Activated CD8-positive, alpha-beta memory T cell treated with anti-CD3 and anti-CD28 coated beads, Interleukin-2, amount 50 U/mL, for 1 hour (primary cell): ENCODE data around the gene KCNK10.
"Not testable (repeated sequence)": the region's sequence is repeated elsewhere in the genome, so short reads cannot be mapped to it uniquely, and the experiment has no call there.

ENCODE experiments used
- DNase-seq: peaks from one replicate; pipeline ENCODE4 v3.0.0-alpha.2; 2020; ENCODE audit errors: extremely low read depth

KCNK10 gene

DNA sequence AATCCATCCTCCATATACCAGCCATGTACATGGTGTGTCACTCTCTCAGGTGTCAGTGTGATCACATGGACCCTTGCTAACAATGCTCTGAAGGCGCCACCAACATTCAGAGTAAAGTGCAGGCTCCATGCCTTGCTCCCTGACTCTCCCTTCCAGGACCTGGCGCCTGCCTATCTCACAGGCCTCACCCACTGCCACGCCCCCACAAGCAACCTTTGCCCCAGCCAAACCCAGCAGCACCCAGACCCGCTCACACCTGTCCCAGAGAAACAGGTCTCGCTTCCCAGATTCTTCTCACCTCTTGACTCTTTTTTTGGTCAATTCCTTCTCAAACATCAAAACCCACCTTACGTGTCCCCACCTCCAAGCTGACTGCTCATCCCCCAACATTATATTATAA is 52.3 kb downstream of the KCNK10 start:
- no peak for DNase-seq

DNA sequence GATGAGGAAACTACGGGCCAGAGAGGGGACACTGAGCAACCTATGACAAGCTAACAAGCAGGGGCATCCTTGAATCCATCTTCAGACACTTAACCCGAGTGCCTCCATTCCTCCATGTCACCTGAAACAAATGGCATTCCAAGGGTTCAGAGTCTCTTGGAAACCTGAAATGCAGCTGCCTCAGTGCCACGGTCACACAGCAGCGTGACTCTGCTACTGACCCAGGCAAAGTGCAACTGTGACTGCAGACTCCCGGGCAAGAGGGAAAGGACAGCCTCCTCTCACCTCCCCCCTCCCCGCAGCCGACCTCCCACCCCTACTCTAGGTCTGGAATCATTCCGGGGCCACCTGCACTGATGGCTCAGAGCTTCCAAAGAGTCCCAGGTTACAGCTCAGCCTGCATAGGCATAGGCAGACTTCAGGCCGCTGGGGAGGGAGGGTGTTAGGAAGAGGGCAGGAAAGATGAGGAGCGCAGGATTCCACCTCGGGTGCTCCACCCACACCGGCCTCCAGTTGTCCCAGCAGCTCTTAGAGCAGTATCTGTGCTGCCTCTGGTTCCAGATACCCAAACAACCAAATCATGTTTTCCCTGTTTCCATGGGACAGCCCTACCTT is 53.2 kb downstream of the KCNK10 start:
- no peak for DNase-seq

DNA sequence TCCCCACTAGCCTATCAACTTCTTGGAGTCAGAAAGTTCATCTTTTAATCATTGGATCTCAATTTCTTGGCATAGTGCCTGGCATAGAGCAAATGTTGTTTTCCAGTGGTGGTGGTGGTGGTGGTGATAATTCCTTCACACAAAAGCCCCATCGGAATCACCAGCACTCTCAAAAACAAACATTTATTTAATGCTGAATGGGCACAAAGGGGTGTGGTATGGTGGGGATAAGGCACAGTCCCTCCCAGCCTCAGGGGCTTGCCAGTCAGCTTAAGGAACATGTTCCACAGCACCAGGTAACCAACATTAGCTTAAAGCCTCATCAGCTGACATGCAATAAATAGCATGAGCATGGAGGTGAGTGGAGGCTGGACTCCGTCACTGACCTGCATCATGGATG is 56.6 kb downstream of the KCNK10 start:
- no peak for DNase-seq

DNA sequence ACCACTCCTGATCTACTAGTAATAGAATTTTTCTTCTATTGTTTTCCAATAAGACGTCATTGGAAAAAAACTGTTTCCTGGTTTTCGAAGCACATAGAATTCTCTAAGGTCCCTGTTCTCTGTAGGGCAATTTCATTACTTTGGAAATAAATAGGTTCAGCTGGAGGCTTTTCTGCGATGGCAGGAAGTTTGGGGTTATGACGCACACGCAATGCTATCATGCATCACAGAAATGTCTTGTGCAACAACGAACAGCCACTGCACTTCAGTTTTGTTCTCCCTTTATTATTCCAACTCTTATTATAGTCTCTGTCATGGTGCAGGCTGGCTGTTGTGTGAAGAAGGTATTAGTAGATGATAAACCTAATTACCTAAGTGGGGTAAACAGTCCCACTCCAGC is 59.0 kb downstream of the KCNK10 start:
- DNase-seq, result no peak

DNA sequence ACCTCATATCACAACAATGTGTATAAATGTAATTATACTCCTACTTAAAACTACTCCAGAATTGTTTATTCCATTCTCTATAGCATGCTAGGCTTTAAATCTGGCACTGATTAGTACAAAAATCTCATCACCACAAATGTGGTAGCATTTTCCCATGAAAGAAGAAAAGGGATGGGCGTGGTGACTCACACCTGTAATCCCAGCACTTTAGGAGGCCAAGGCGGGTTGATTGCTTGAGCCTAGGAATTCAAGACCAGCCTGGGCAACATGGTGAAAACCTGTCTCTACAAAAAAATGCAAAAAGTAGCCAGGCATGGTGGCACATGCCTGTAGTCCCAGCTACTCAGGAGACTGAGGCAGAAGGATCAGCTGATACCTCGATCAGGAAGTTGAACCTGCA is 61.8 kb downstream of the KCNK10 start:
- not testable (repeated sequence) for DNase-seq

DNA sequence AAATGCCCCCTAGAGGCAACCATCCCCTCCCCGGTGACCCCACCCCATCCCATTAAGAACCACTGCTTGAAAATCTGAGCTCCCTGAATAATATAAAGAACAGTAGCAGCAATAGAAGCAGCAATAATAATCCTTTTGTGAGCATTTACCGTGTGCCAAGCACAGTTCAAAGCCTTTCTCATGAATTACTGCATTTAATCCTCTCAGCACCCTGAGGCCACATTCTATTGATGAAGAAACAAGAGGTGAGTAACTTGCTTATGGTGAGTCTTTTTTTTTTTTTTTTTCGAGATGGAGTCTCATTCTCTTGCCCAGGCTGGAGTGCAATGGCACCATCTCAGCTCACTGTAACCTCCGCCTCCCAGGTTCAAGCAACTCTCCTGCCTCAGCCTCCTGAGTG is 65.0 kb downstream of the KCNK10 start:
- DNase-seq, result no peak

DNA sequence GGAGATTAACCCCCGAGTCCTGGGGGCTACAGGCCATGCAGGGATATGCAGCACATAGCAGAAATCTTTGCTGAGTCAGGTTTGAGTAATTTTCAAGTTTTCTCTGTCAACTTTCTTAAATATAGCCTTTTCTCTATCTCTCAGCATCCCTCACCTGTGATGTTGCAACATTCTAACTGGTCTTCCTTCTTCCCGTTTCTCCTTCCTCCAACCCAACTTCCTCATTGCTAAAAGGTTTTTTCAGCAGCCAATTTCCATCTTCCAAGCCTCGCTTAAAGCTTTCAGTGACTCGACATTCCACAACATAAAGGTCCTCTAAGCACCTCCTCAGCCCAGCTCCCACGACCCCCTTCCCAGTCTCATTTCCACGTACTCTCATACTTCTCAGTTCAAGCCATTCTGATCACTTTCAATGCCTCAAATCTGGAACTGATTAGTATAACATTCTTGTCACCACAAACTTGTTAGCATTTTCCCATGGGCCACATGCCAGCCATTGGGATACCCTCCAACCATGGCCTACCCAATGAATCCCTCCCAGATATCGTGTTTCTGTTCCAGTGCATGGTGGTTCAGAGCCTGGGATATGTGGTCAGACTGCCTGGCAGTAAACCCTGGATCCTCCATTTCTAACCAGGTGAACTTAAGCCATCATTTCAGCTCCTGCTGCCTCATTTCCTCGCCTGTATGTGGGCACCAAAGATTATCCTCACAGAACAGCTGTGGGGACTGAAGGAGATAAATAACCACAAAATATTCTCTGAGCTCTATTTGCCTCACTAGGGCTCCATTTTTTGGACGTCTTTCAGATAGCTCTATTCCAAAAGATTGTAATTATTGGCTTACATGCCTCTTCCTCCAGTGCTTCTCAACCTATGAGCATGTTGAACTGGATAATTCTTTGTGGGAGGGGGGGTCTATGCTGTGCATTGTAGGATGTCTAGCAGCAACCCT is 65.8 kb downstream of the KCNK10 start:
- no peak for DNase-seq

DNA sequence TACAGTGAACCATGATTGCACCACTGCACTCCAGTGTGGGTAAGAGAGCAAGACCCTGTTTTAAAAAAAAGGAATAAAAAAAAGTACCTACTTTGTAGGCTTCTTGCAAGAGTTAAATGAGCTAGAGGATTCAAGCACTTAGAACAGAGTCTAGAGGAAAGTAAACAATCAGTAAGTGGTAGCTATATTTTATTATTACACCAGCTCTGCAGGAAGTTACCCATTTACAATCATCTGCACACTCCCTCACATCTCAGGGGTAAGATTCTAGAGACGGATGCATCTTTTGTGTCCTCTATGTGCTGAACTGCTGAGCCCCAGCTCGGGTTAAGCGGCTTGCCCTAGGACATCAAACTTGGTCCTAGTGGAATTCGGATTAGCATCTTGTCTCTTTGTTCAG is 67.3 kb downstream of the KCNK10 start:
- no peak for DNase-seq

DNA sequence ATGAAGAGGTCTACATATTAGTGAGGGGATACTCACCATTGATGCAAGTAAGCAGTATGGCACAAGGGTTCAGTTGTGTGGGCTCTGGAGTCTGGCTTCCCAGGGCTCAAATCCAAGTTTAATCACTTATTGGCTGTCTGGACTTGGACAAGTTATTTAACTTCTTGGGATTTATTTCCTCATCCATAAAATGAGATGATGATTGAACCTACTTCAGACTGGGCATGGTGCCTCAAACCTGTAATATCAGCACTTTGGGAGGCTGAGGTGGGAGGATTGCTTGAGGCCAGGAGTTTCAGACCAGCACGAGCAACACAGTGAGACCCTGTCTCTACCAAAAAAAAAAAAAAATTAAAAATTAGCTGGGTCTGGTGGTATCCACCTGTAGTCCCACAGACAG is 67.9 kb downstream of the KCNK10 start:
- DNase-seq, result no peak

DNA sequence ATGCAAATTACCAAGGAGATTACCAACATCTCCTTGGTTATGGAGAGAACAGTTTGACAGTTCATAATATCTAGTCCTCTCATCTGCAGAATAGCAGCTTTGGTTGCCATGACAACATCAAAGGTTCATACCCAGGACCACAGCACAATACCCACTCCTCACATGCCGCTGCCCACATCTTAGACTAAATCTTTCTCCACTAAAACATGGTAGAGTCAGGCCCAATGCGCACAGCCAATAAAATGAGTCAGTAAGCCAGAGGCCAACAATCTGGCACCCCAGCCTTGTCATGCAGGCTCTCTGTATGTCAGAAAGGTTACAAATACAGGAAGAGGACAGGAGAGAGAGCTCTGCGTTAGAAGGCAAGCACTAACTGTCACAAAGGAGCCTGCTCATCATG is 70.6 kb downstream of the KCNK10 start:
- no peak for DNase-seq

DNA sequence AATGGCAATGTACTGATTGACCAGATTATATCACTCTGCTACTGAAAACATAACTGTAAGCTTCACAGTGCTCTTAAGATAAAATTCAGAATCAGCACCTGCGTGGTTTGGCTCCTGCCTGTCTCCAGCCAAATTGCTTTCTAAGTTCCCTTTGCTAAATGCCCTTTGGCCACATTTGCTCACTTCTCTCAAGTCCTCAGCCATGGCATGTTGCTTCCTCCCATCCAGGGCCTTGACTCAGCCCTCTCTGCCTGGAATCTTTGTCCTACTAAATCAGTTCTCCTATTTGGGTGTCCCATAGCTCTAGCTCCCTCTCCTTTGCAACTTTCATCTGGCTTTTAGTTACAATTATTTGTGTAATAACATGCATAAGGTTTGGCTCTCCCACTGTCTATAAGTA is 71.4 kb downstream of the KCNK10 start:
- no peak for DNase-seq

DNA sequence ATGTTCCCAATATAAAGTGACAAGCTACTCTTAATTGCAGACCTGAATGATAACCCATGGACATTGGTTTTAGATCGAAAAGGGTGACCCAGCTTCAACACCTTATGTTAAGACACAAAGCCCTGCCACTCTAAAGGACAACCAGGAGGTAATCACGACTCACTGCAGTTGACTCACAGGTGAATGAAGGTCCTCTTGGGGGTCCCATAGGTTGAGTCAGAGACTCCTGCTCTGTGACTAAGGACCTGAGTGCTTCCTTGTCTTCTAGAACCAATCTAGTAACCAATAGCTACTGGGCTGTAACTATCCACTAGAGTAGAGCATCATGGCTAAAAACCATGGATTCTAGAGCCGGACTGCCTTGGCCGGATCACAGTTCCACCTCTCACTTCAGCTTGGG is 73.8 kb downstream of the KCNK10 start:
- DNase-seq, result no peak

DNA sequence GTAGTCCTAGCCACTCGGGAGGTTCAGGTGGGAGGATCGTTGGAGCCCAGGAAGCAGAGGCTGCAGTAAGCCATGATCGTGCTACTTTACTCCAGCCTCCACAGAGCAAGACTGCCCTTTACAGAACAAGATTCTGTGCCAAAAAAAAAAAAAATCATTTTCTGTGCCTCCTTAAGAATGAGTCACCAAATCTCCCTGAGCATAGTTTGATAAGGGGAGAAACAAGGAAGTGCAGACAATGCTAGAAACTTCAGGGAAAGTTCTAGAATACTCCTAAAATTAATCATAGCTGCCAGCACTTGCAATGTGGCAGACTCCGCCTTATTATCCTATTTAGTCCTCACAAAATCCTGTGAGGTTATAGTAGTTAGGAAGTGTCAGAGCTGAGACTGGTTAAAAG is 74.5 kb downstream of the KCNK10 start:
- no peak for DNase-seq

DNA sequence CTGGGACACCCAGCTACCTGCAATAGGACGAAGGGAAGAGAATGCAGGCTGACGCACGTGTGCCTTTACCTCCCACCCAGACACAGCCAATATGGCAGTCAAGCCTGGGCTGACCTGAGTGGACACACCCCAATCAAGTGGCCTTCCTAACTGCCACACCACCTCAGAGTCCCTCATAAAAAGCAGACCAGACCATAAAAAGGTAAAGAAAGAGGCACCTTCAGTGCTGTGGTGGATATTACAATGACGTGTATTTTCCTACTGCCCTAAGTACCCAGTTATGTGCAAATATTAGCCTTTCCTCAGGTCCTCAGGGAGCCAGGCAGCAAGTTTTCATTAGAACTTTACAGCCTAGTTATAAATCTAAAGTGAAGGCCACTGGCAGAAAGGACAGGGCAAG is 75.8 kb downstream of the KCNK10 start:
- DNase-seq, result no peak

DNA sequence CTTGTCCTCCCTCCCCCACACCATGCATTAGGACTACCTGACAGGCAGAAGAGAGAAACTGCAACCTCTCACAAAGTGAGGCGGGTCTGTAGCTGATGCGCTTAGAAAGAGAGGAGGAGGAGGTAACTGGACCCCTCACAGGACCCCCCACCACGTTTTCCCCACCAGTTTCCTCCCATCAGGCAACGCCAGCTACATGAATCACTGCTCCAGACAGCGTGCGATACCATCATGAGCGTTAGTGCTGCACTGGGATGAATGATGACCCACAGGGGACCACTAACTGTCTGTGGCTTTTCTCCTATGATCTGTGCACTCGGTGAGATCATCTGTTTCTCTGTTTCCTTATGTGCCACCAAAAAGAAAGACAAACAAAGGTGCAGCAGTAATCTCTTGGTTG is 77.7 kb downstream of the KCNK10 start:
- DNase-seq, result no peak

DNA sequence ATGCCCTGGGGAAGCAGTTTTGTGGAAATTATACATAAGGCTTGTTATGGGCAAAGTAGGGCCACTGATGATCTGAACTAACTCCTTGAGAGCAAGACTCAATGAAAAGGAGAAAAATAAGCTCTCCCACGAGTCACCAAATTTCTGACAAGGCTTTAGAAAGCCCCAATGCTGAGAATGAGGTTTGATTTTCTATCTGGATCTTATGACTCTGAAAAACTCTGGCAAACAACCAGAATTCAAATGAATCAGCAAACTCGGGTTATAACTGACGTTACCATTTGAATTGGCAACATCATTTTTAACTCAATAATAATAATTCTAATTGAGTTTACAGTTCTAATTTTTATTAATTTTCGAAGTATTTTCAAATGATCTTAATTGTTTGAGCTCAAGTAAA is 79.1 kb downstream of the KCNK10 start:
- no peak for DNase-seq

DNA sequence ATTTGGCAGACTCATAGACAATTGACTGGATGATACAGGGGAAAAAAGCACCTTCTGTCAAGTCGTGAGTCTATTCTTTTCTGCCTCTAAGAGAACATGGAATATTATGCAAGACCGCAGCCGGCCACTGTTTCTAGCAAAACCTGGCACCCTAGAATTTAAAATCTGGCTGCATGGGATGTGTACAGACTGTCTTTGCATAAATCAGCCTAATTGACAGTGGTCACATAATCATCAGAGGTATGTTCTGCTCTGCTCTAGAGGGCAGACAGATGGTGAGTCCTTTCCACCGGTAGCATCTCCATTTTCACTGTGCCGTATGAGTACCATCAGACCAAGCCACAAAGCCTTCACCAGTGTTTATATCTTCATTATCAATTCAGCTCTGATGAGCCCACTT is 80.6 kb downstream of the KCNK10 start:
- no peak for DNase-seq

DNA sequence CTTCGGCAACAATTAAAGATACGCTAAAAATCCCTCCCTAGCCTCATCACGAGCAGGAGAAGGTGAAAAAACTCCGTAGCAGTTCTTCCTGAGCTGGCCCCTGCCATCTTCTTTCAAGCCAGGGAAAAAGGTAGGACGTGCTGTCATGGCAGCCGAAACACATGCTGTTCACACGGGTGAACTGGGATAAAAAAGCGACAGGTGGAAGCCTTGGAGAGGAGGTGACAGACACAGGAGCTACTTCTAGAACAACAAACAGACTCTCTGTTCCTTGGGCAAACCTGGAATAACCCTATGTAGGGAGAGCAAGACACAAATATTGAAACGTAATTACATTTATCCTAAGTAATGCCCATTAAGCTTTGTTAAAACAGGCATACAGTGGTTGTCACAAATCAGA is 81.3 kb downstream of the KCNK10 start:
- DNase-seq, result no peak

DNA sequence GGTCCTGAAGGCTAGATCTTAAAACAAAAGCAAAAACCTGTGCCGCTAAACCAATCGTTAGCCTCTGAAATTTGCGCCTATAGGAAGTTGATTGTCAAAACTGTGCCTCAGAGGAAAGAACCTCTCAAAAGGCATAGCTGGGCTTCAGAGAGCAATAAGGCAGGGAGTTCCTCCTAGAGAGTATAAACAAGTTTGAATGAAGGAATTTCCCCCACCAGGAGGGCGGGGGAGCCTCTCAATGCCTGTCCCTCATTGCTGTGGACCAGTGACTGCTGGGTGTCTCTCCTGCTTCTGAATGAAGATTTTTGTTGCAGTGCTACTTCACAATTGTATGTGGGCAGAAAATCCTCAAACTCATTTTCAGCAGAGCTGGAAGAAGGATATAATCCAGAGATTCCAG is 88.6 kb downstream of the KCNK10 start:
- DNase-seq, result no peak

DNA sequence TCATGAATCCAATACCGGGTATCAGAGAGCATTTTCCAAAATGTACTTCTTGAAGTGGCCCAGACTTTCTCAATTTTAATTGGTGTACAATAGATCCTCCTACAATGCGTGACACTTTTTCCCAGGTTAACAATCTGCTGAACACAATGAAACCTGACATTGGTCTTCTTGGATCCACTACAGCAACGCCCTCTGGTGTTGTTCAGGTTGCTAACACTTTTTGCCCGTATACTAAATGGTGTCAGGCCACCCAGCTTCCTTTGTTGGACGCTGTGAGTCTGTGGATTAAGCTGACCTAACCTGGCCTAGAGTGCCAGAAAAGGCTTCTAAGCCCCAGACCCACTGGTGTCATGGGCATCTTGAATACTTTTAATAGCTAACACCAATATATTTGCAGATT is 89.2 kb downstream of the KCNK10 start:
- DNase-seq, result no peak

DNA sequence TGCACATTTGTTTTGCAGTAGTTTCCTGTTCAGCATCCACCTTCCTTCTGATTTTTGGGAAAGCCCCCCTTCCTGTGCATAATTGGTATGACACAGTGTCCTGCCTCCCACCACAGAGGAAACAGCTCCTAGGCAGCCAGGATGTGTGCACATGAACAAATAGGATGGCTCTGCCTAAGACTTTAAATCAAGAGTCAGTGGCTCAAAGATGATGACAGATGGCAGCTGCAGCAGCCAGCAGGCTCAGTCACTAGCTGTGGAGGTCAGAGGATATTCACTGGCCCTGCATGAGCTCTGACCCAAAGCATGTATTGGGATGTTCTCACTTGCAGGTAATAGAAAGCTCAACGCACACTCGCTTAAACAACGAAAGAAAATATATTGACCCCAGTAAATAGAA is 90.3 kb downstream of the KCNK10 start:
- no peak for DNase-seq

DNA sequence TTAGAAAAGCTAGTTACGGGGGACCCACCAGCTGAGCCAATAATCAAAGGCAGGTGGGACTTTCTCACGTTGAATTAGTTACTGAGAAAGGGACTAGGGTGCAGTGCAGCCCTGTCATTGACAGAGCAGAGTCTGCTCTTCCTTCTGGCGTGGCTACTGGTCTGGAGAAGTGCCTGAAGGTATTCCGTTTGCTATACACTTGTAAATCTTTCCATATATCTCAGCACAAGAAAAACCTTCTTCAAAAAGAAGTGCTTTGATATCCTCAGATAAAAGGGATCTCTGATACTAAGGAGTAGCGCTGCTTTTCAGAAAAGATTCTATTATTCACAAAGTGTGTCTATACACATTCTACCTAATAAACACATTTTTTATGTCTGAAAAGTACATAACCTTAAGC is 91.5 kb downstream of the KCNK10 start:
- DNase-seq, result no peak

DNA sequence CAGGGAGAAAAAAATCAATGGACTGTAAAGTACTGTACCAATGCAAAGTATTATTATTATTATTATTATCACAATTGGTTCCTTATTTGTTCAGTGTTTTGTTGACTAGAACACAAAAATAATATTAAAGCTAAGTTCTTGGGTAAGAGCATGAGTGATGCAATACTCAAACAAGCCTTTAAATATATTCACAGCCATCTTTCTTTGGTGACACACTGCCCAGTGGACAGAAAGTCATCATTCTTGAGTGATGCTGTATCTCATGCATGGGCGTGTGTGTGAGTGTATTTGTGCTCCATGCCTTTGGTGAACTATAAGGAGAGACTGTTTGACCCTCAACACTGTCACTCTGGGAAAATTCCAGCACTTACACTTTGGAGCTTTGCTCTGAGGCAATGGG is 93.6 kb downstream of the KCNK10 start:
- no peak for DNase-seq
